Measurements from ENCODE around the gene CXCL3. TPM values are rescaled to one million over a fixed set of nuclear protein-coding genes. Genes with fewer than 3 reads are reported as not detected.

Gene CXCL3
- 1.5 TPM for total RNA-seq

GRCh38 chr4:74038425-74039314 is at the start of gene CXCL3:
TSS of gene CXCL3 (minus strand) at chr4:74038689. CDS start at chr4:74038611, 78 bp downstream.

DNA sequence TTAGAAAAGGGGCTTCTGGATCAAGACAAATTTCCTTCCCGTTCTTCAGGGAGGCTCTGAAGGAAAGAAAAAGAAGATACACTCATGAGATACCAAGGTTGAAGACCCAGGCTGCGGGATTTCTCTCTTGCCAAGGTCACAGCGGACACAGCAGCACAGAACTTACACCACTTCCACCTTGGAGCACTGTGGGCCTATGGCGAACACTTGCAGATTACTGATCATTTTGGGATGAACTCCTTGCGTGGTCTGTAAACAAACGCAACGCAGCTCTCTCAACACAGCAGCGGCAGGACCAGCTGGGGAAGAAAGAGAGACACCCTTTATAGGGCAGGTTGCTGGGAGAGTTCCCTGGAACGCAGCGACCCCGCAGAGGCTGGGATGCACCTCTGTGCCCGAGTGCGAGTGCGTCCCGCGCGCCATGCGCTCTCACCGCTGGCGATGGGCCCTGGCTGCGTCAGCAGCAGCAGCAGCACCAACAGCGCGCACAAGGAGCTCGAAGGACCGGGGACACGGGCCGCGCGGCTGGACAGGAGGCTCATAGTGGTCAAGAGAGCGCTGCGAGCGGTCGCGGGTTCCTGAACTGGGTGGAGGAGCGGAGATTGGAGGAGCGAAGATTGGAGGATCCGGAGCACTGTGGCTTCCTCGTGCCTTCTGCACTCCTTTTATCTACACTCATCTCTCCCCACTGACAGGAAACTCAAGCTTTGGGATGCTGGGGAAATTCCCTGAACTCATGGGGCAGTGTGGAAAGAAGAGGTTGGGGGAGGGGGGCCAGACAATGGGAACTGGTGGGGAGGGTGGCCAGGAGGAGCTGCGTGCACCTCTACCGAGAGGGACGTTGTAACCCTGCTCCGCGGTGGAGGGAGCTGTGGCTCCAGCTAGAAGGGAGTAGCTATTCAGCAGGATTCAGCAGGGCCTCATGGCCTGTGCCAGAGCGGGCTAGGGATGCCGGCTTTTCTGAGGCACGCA is 40.2 kb downstream of the CXCL3 start, which contains the start of gene CXCL5:
Gene CXCL5 (minus strand): TSS at position 638 of the 972 bp plus-strand sequence. CDS start 96 bp downstream, at position 542.

DNA sequence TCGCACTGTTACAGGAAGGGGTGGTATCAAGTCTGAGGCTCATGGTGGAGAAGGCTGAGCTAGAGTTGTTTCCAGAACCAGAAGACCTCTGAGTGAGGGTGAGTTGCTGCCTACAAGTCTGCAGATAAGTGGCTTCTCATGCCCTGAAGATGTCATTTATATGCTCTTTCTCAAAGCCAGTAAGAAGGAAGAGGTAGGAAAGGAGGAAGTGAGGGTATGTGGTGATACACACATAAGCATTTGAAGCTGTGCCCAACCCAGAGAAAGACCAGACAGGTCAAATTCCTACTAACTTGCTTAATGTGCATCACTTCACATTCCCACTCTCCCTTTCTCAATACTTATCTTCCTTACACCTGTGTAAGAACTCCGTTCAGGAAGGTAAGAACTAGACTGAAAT is 50.4 kb downstream of the CXCL3 start, which contains the start of gene PPBP:
Gene PPBP (minus strand): TSS at position 130 of the 400 bp plus-strand sequence. CDS start 87 bp downstream, at position 43.

Other genes starting within 250 kb of the CXCL3 start
- gene CXCL6, start 202.0 kb downstream of the CXCL3 start, total RNA-seq: not detected
- gene PF4V1, start 185.4 kb downstream of the CXCL3 start, total RNA-seq: not detected
- 2.7 TPM for gene CXCL1, start 169.3 kb downstream of the CXCL3 start, total RNA-seq
- gene PF4, start 56.7 kb downstream of the CXCL3 start, total RNA-seq: 4.5 TPM
- gene PPBP, start 50.5 kb downstream of the CXCL3 start, total RNA-seq: 17.5 TPM
- 0.44 TPM for gene CXCL5, start 40.0 kb downstream of the CXCL3 start, total RNA-seq
- 6.0 TPM for gene CXCL2, start 60.5 kb upstream of the CXCL3 start, total RNA-seq
- 59.2 TPM for gene MTHFD2L, start 119.4 kb upstream of the CXCL3 start, total RNA-seq